GM12865 (cell line): Measurements from ENCODE around the gene RAB34.

ENCODE experiments used
- DNase-seq: peaks from one replicate; pipeline ENCODE4 v3.0.0; 2010; ENCODE audit warnings: low read depth
- H3K4me3 ChIP-seq: 2 replicates; pipeline ENCODE4 v1.5.1; 2011; ENCODE audit warnings: mild to moderate bottlenecking, low read depth, low read length, control low read depth
- CTCF ChIP-seq: IDR thresholded peaks from 2 replicates; pipeline ENCODE4 v1.5.1; 2011; ENCODE audit warnings: low read length, control low read depth, low read depth, inconsistent platforms; ENCODE audit not compliant: insufficient read depth; ENCODE audit errors: missing control alignments

The RAB34 gene

GRCh38 chr17:28703552-28704218 is 14.0 kb downstream of the RAB34 start:
- no peak for DNase-seq
- no peak for TF ChIP-seq CTCF
- H3K4me3 ChIP-seq = no peak overlapping the region

GRCh38 chr17:28702752-28703150 is 14.9 kb downstream of the RAB34 start:
- no peak for TF ChIP-seq CTCF
- H3K4me3 ChIP-seq = no peak overlapping the region

GRCh38 chr17:28702026-28702751 is 15.5 kb downstream of the RAB34 start:
- no peak for TF ChIP-seq CTCF
- no peak for DNase-seq

More at GRCh38 chr17:28702752-28703150, 14.9 kb downstream of the RAB34 start:
- DNase-seq = no peak

GRCh38 chr17:28700830-28701492 is 16.7 kb downstream of the RAB34 start:
- TF ChIP-seq CTCF = no peak
- no peak overlapping the region for H3K4me3 ChIP-seq
- DNase-seq = no peak

More at GRCh38 chr17:28702026-28702751, 15.5 kb downstream of the RAB34 start:
- no peak overlapping the region for H3K4me3 ChIP-seq

GRCh38 chr17:28700278-28700677 is 17.4 kb downstream of the RAB34 start:
- no peak overlapping the region for H3K4me3 ChIP-seq
- DNase-seq = no peak
- no peak for TF ChIP-seq CTCF

- DNase-seq = no peak
- no peak overlapping the region for H3K4me3 ChIP-seq
- no peak for TF ChIP-seq CTCF
Measured at GRCh38 chr17:28698253-28698941, 19.3 kb downstream of the RAB34 start.
